ES-I3 (cell line): Measurements from ENCODE around the gene BIN1.

ENCODE experiments used
- H3K36me3 ChIP-seq: 2 replicates; pipeline ENCODE4 v1.6.1; 2013; ENCODE audit warnings: mild to moderate bottlenecking, low read length, control low read depth, moderate library complexity; ENCODE audit not compliant: insufficient read depth
- H3K4me1 ChIP-seq: 2 replicates; pipeline ENCODE4 v1.6.1; 2013; ENCODE audit warnings: mild to moderate bottlenecking, control low read depth, low read length; ENCODE audit not compliant: insufficient read depth
- H3K9ac ChIP-seq: 2 replicates; pipeline ENCODE4 v1.6.1; 2013; ENCODE audit warnings: low read depth, mild to moderate bottlenecking, low read length, moderate library complexity
- H3K9me3 ChIP-seq: 2 replicates; pipeline ENCODE4 v1.6.1; 2013; ENCODE audit warnings: mild to moderate bottlenecking, low read length, moderate library complexity; ENCODE audit not compliant: control insufficient read depth, insufficient read depth

Gene BIN1

DNA sequence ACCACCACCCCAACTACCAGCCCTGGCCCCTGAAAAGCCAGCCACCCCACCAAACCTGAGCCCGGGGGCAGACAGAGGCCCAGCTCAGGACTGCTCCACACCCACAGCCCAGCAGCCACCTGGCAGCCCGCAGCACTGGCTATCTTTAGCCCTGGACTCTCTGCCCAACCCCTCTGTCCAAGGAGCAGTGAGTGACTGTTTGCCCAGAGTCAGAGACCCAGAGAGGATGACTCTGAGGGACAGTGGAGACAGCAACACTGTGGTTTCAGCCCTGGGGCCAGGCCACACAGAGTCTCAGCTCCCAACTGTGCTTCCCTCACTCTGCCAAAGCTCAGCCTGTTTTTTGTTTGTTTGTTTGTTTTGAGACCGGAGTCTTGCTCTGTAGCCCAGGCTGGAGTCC, 32.6 kb downstream of the BIN1 start:
- Histone ChIP-seq H3K9me3 (no peaks in the 10 kb centered on the region), H3K36me3 (no peaks in the 10 kb centered on the region), H3K4me1 (peaks cover 5% of the 10 kb centered on the region; the same call in 1 of the 2 replicates), H3K9ac (no peak overlapping the region)

DNA sequence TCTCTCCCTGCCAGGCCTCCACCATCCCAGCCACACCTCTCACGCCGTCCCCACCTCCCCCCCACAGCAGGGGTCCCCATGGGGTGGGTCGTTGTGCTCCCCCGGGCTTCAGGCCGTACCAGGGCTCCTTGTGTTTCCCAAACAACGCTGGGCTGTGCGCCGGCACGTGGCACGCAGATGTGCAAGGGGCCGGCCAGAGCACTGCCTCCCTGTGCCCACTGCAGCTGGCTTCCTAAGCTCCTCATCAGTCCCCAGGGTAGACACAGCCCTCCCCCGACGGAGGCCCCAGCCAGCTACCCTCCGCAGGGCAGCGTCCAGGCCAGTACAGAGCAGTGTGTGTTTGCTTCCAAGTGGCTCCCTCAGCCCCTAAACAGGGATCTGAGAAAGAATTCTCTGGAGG, 34.0 kb downstream of the BIN1 start:
- Histone ChIP-seq H3K36me3 (no peaks in the 10 kb centered on the region), H3K9ac (no peak overlapping the region), H3K4me1 (no peaks in the 10 kb centered on the region; the same call in 1 of the 2 replicates)

DNA sequence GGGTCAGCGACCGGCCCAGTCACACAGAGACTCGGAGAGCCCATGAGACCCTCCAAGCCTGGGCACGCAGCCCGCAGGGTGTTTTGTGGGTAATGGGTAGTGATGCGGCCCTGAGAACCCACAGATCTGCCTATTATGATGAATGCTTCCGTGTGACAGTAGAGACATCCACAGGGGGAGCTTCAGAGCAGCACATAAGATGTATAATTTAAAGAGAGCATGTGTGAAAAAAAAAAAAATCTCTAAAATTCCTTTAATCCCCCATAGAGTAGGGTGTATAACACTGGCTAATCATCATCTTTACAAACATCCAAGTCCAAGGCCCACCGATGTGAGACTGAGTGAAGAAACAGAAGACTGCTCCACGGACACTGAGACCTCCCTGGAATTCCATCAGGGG, 34.6 kb downstream of the BIN1 start:
- no peak overlapping the region for H3K9ac ChIP-seq
- H3K36me3 ChIP-seq = no peaks in the 10 kb centered on the region
- H3K9me3 ChIP-seq = no peaks in the 10 kb centered on the region
- peaks cover 6% of the 10 kb centered on the region; the same call in 1 of the 2 replicates for H3K4me1 ChIP-seq

More for the DNA sequence above, 34.0 kb downstream of the BIN1 start:
- H3K9me3 ChIP-seq = no peaks in the 10 kb centered on the region

DNA sequence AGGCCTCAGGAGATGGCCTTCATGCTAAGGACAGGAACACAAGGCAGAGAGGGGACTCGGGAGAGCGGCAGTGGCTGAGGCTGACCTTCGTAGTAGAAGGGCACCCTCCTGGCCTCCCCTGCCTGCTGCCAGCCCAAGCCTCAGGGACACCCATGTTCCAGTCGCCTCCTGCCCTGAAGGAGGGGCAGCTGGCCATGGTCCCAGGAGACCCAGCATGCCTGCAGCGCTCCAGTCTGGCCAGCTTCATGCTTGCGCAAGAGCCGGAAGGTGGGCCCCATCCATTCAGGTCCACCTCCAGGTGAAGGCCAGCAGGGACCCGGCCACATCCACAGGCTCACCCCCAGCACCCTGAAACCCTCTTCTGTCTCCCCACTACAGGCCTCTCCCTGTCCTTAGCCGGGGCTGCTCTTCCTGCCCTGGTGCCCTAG, 35.0 kb downstream of the BIN1 start:
- Histone ChIP-seq H3K36me3 (no peaks in the 10 kb centered on the region), H3K9ac (no peak overlapping the region)

DNA sequence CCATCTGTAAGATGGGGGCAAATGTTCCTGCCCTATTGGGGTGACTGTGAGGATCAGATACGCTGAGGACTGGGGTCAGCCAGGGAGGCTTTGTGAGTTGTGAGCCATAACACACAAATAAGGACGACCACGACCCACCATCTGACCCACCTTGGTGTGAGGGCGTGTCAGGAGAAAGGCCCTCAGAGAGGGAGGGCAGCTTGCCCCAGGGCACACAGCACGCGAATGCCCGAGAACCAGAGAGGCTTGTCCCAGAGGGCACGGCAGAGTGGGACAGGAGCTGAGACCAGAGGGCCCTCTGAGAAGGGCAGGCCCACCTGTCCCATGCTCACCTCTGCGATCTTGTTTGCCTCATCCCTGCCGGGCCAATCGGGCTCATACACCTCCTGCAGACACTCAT, 36.7 kb downstream of the BIN1 start:
- H3K36me3 ChIP-seq = no peaks in the 10 kb centered on the region
- H3K9ac ChIP-seq = no peak overlapping the region
- peaks cover 11% of the 10 kb centered on the region for H3K4me1 ChIP-seq
- H3K9me3 ChIP-seq = no peaks in the 10 kb centered on the region

More for the DNA sequence above, 35.0 kb downstream of the BIN1 start:
- peaks cover 6% of the 10 kb centered on the region; the same call in 1 of the 2 replicates for H3K4me1 ChIP-seq
- no peaks in the 10 kb centered on the region for H3K9me3 ChIP-seq

DNA sequence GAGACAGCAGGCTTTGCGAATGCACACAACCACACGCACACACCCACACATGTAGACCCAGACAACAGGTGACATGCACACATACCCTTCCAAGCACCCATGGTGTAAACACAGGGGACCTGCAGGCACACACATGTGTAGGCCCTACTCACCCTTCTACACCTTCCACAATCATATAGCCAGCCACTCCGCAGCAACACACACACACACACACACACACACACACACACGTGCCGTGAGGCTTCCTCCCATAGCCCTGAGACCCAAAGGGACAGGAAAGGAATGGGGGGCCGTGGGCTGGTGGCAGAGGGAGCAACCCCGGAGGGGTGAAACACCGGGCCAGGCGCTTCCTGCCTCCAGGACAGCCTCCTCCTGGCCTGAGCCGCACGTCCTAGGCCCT, 37.4 kb downstream of the BIN1 start:
- Histone ChIP-seq H3K9me3 (no peaks in the 10 kb centered on the region), H3K9ac (no peak overlapping the region), H3K36me3 (no peaks in the 10 kb centered on the region), H3K4me1 (peaks cover 16% of the 10 kb centered on the region)

DNA sequence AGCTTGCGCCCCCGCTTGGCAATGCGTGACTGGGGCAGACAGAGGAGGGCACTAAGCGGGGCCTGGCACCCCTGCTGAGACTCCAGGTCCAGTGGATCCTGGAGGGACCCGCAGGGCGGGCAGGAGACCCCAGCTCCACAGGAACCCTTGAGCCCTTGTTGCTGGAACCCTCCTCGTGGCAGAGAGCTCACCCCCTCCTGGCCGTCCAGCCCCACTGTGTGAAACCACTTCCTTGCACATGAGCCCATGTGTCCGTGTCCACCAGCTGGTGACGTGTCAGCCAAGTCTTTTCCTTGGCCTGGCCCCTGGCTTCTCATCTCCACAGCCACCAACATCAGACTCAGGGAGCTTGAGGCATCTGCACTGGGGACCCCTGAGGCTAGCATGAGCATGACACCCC, 38.0 kb downstream of the BIN1 start:
- Histone ChIP-seq H3K36me3 (no peaks in the 10 kb centered on the region), H3K4me1 (peaks cover 21% of the 10 kb centered on the region), H3K9me3 (no peaks in the 10 kb centered on the region), H3K9ac (no peak overlapping the region)

DNA sequence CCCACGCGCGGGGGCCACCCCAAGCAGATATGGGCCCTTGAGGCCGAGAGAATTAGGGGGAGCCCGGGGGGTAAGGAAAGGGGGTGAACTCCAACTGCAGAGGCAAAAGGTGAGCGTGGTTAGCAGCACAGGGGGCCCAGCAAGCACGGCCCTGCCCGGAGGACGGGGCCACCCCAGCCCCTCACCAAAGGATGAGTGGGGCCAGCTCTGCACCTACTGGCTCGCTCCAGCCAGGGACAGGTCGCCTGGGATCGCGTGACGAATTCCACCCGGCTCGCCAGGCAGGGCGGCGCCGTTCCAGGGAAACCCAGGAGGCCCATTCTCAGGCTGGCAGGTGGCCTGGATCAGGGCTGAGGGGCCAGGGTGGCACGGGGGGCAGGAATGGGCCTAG, 38.6 kb downstream of the BIN1 start:
- H3K36me3 ChIP-seq = no peaks in the 10 kb centered on the region
- peaks cover 21% of the 10 kb centered on the region for H3K4me1 ChIP-seq
- no peaks in the 10 kb centered on the region for H3K9me3 ChIP-seq
- H3K9ac ChIP-seq = no peak overlapping the region

DNA sequence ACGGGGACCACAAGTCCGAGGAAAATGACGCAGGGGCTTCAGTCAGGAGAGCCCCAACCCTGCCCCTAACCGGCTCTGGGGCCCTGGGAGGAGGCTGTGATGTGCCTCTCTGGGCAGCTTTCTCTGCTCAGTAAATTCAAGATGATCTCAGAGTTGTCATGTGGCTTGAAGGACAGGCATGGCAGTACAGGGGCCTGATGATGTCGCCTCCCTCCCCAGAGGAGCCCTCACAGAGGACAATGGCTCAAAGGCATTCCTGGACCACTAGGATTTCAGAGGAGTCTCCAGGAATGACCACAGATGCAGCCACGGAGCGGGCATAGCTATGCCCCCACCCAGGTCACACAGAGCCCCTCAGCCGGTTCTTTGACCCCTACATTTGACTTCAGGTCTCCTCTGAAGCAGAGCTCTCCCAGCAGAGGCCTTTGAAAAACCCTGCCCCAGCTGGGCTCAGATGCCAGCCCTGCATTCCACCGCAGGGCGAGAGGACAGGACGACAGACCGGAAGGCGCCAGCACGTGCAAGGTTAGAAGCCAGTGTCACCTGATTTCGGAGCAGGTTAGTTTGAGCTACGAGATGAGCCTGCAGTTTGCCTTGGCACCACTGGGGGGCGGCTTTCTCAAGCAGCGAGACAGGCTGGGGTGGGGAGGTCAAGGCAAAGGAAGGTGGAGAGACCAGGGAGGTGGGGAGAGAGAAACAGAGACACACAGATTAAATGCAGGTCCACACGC, 39.2 kb downstream of the BIN1 start:
- H3K9ac ChIP-seq = no peak overlapping the region

DNA sequence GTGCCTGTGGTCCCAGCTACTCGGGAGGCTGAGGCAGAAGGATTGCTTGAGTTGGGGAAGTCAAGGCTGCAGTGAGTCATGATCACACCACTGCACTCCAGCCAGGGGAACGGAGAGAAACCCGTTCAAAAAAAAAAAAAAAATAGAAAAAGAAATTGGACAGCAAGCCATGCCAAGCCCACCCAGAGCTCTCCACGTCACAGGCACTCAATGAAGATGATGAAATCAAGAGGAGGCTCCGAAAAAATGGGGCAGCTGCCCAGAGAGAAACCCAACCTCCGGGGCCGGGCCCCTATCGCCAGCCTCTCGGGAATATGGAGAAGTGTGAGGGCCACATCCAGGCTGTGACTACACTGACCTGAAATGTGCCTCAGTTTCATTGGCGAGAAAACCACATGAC, 40.0 kb downstream of the BIN1 start:
- Histone ChIP-seq H3K4me1 (peaks cover 21% of the 10 kb centered on the region), H3K9me3 (no peaks in the 10 kb centered on the region), H3K36me3 (no peaks in the 10 kb centered on the region), H3K9ac (no peak overlapping the region)

More for the DNA sequence above, 39.2 kb downstream of the BIN1 start:
- peaks cover 21% of the 10 kb centered on the region for H3K4me1 ChIP-seq
- H3K36me3 ChIP-seq = no peaks in the 10 kb centered on the region
- H3K9me3 ChIP-seq = no peaks in the 10 kb centered on the region

DNA sequence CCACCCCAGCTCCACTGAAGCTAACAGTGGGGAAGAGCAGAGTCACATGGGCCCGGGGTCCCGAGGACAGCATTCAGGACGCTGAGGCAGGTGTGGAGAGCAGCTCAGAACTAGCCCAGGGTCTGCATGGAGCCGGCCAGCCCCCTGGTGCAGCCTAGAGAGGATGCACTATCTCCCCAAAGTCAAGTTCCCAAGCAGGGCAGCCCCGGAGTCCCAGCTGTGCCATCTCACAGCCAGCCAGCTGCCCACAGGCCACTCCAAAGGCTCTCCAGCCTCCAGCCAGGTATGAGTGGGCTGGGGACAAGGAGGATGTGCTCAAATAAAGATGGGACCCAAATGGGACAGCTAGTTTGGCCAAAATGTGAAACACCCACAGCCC, 41.0 kb downstream of the BIN1 start:
- Histone ChIP-seq H3K36me3 (no peaks in the 10 kb centered on the region), H3K9me3 (no peaks in the 10 kb centered on the region), H3K4me1 (peaks cover 21% of the 10 kb centered on the region), H3K9ac (no peak overlapping the region)

DNA sequence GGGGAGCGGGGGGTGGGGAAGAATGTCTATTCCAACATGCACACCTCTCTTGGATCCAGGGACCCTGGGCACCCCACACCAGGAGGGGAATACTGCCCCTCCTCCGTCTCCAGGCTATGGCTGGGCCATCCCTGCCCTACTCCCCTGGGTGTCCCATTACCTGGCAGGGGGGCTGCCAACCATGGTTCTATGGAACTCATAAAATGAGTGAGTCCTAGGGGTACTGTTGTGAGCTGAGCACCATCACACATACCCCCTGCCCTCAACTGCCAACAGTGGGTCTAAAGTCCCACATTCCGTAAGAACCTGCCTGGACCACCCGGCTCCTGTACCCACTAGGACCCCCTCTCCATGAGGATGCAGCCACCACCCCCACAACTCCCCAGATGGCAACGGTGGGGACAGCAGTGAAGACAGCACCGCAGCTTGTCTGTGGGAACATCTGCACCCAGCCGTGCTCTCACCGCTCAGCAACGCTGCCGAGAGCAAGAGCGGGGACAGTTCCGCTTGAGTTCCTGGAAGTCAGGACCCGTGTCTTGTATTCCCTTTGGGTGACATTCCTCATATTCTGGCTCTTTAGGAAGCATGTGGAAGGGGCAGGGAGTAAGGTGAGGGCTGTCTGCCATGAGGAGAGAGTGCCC, 41.5 kb downstream of the BIN1 start:
- H3K9ac ChIP-seq = no peak overlapping the region
- peaks cover 21% of the 10 kb centered on the region for H3K4me1 ChIP-seq
- no peaks in the 10 kb centered on the region for H3K36me3 ChIP-seq
- H3K9me3 ChIP-seq = no peaks in the 10 kb centered on the region

DNA sequence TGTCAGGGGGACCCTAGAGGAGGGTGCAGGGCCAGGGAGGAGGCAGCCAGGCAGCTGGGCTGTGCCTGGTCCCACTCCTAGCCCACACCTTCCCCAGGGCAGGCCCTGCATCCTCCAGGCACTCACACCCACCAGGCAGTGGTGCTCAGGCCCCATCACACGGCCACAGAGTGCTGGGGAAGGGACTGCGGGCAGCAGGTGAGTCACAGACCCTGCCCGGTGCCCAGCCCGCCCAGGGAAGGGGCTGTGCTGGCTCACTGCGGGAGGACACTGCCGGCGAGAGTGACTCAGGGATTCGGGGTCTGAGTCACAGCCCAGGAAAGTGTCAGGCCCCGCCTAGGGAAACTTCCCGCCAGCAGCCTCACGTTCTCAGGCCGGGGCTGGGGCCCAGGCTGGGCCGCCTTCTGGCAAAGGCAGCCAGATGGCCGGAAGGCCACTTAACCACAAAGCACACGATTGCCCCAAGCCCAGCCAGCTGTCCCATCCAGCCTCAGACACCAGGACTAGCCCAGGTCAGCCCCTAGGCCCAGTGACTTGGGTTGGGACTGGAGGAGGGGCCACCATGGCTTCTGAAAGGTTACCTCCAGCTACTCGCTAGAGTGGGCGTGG, 42.2 kb downstream of the BIN1 start:
- Histone ChIP-seq H3K36me3 (no peaks in the 10 kb centered on the region), H3K4me1 (peaks cover 21% of the 10 kb centered on the region), H3K9me3 (no peaks in the 10 kb centered on the region), H3K9ac (no peak overlapping the region)

DNA sequence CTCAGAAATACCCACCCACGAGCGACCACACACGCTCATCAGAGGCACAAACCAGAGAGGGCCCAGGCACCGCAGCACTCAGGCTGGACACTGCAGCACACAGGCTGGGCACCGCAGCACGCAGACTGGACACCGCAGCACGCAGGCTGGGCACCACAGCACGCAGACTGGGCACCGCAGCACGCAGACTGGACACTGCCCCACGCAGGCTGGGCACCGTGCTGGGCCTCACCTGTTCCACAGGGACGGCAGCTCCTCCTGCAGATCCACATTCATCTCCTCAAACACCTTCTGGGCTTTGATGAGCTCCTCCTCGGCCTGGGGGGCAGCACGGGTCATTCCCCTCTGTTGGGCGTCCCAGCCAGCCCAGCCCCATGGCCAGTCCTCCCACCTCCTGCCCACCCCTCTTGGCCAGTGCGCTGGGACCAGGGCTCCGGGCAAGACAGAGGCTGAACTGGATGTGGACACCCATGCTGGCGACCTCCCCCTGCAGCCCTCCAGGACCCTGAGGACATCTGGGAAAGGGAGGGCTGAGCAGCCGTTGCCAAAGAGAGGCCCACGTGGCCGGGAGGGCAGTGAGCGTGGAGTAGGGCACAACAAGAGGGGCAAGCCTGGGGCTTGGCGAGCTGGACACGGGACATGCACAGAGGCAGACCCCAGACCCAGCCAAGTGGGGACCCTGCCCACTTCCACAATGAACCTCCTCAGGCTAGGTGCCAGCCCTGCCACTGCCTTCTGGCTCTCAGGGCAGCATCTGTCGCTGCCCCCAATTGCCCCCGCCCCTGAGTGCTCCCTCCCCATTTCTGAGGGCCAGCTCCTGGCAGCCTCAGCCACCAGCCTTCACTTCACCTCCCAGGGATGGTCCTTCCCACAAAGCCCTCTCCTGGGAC, 43.0 kb downstream of the BIN1 start:
- H3K36me3 ChIP-seq = no peaks in the 10 kb centered on the region
- H3K4me1 ChIP-seq = peaks cover 21% of the 10 kb centered on the region
- H3K9ac ChIP-seq = no peak overlapping the region
- H3K9me3 ChIP-seq = no peaks in the 10 kb centered on the region
